ENCODE measurements around the gene TECPR2. TPM values are rescaled to one million over a fixed set of nuclear protein-coding genes. Genes with fewer than 3 reads are reported as not detected.

Gene TECPR2
- total RNA-seq, 1 experiment from 2014 or later, result 12.2 TPM

DNA sequence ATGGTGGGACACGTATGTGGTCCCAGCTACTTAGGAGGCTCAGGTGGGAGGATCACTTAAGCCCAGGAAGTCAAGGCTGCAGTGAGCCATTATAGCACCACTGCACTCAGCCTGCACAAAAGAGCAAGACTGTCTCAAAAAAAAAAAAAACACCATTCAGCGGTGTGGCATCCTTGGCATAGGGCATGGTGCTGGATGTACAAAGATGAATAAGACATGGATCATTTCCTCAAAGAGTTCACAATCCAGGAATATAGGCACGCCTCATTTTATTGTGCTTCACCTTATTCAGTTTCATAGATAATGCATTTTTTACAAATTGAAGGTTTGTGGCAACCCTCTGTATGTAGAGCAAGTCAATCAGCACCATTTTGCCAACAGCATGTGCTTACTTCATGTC, 6.5 kb upstream of the TECPR2 start:
- intact Hi-C loops (cut with micrococcal nuclease), result no loop called here
- no peak overlapping the region for H3K4me2 ChIP-seq (ENCODE audit: low read length)
- H3K4me3 ChIP-seq (replicated peaks in 1 of 2; ENCODE audit: low read depth in 1 of 2, low read length in 2 of 2), result no peak overlapping the region
- peaks cover 6% of the 10 kb centered on the region; the same call in 1 of the 2 replicates for H3K79me2 ChIP-seq (ENCODE audit: insufficient read depth, low read length)
- TF ChIP-seq POLR2A (IDR thresholded peaks at IDR 0.05; ENCODE audit: borderline replicate concordance, extremely low read depth, insufficient read depth, insufficient read length), result no peak
- TF ChIP-seq, protein P1, sequence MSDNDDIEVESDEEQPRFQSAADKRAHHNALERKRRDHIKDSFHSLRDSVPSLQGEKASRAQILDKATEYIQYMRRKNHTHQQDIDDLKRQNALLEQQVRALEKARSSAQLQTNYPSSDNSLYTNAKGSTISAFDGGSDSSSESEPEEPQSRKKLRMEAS (IDR thresholded peaks at IDR 0.05), result no peak
- DNase-seq (ENCODE audit: low read depth, low spot score) (no peak), ATAC-seq (no peak)
- H3K27me3 ChIP-seq (ENCODE audit: insufficient read depth, low read length), result no peaks in the 10 kb centered on the region
- POLR2A ChIA-PET, result no interaction called here
- CTCF ChIA-PET, result no interaction called here
- RAD21 ChIA-PET (ENCODE audit: low non-redundant PET in 1 of 2, low total read pairs in 2 of 2, uncharacterized antibody in 2 of 2, unreplicated experiment in 2 of 2), result no interaction called here
- no peak overlapping the region for H2AFZ ChIP-seq (ENCODE audit: low read depth, low read length, poor library complexity, severe bottlenecking)
- H3K27ac ChIP-seq (ENCODE audit: low read depth, low read length), result no peak overlapping the region
- H3K4me1 ChIP-seq (ENCODE audit: control insufficient read depth in 1 of 2, insufficient read depth in 2 of 2, low read length in 2 of 2), result no peaks in the 10 kb centered on the region
- no peaks in the 10 kb centered on the region for H4K20me1 ChIP-seq (ENCODE audit: insufficient read depth)
- no peaks in the 10 kb centered on the region for H3K9me2 ChIP-seq (ENCODE audit: insufficient read depth)
- no peak overlapping the region for H3K9ac ChIP-seq (ENCODE audit: low read length)
- no peaks in the 10 kb centered on the region for H3K9me3 ChIP-seq (ENCODE audit: control insufficient read depth in 1 of 2, insufficient read depth in 1 of 2, low read depth in 1 of 2, low read length in 2 of 2)
- no TSS peak for BruUV-seq (replicated peaks)
- H3K36me3 ChIP-seq (ENCODE audit: control insufficient read depth in 1 of 2, insufficient read depth in 2 of 2, low read length in 2 of 2), result peaks cover 19 to 22% of the 10 kb centered on the region in 2 experiments; a peak in 3 of 4 replicates

DNA sequence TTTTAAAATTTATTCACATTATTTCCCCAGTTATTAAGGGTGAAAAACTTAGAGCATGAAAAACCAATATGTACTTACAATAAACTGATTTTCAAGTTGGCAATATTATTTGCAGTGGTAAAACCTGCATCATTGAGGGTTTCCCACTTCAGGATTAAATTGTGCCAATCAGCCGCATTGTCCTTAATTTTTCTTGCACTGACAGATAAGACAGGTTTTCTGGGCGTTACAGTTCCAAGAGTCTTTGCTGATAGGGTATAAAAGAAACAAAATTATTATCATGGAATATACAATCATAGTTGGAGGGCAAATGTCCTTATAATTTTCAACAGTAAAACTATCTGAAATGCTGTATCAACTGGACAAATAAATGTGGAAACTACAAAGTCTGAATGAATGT, 3.4 kb upstream of the TECPR2 start:
- RAD21 ChIA-PET (ENCODE audit: low non-redundant PET in 1 of 2, low total read pairs in 2 of 2, uncharacterized antibody in 2 of 2, unreplicated experiment in 2 of 2), result no interaction called here

More for the DNA sequence above, 3.4 kb upstream of the TECPR2 start:
- ATAC-seq (no peak), DNase-seq (ENCODE audit: low read depth, low spot score) (no peak)
- Histone ChIP-seq H3K9ac (ENCODE audit: low read length) (no peak overlapping the region), H3K27me3 (ENCODE audit: insufficient read depth, low read length) (no peaks in the 10 kb centered on the region), H3K9me3 (ENCODE audit: control insufficient read depth in 1 of 2, insufficient read depth in 1 of 2, low read depth in 1 of 2, low read length in 2 of 2) (no peaks in the 10 kb centered on the region), H3K4me2 (ENCODE audit: low read length) (no peak overlapping the region), H3K4me1 (ENCODE audit: control insufficient read depth in 1 of 2, insufficient read depth in 2 of 2, low read length in 2 of 2) (peaks cover 10 to 15% of the 10 kb centered on the region in 2 experiments; a peak in 3 of 4 replicates), H3K79me2 (ENCODE audit: insufficient read depth, low read length) (peaks cover 23% of the 10 kb centered on the region), H3K36me3 (ENCODE audit: control insufficient read depth in 1 of 2, insufficient read depth in 2 of 2, low read length in 2 of 2) (peaks cover 14 to 15% of the 10 kb centered on the region in 2 experiments; a peak in 3 of 4 replicates), H3K27ac (ENCODE audit: low read depth, low read length) (no peak overlapping the region), H4K20me1 (ENCODE audit: insufficient read depth) (no peaks in the 10 kb centered on the region), H2AFZ (ENCODE audit: low read depth, low read length, poor library complexity, severe bottlenecking) (no peak overlapping the region), H3K9me2 (ENCODE audit: insufficient read depth) (no peaks in the 10 kb centered on the region), H3K4me3 (replicated peaks in 1 of 2; ENCODE audit: low read depth in 1 of 2, low read length in 2 of 2) (no peak overlapping the region)
- BruUV-seq (replicated peaks), result no TSS peak
- POLR2A ChIA-PET, result no interaction called here
- TF ChIP-seq ZFX (IDR thresholded peaks at IDR 0.05) (no peak), JUND (IDR thresholded peaks at IDR 0.05) (no peak), CBX3 (IDR thresholded peaks at IDR 0.05; ENCODE audit: low read depth) (no peak), ZNF274 (IDR thresholded peaks at IDR 0.05; ENCODE audit: low read depth, low read length) (no peak), YY1 (IDR thresholded peaks at IDR 0.05; ENCODE audit: extremely low read depth, insufficient replicate concordance, low read depth, low read length) (no peak), POLR2A (IDR thresholded peaks at IDR 0.05; ENCODE audit: borderline replicate concordance, extremely low read depth, insufficient read depth, insufficient read length) (no peak)
- TF ChIP-seq, protein P1 (IDR thresholded peaks at IDR 0.05), result no peak
- intact Hi-C loops (cut with micrococcal nuclease), result no loop called here
- CTCF ChIA-PET, result no interaction called here
